Activated naive CD8-positive, alpha-beta T cell treated with anti-CD3 and anti-CD28 coated beads, Interleukin-2, amount 50 U/mL, for 24 hours (primary cell): ENCODE measurements around the gene NDUFB10.
"Not testable (repeated sequence)": the region's sequence is repeated elsewhere in the genome, so short reads cannot be mapped to it uniquely, and the experiment has no call there.

Experiments used
- ATAC-seq: fragments of 150-1000 bp; cut with Tn5 transposase; one replicate; pipeline ENCODE4 v1.10.0; 2021
- DNase-seq: peaks from one replicate; pipeline ENCODE4 v3.0.0; 2021
- H3K27ac Mint-ChIP-seq: one replicate; pipeline ENCODE4 v1.8.0; 2021; ENCODE audit warnings: mild to moderate bottlenecking, mixed read lengths
- H3K27me3 Mint-ChIP-seq: one replicate; pipeline ENCODE4 v1.8.0; 2021; ENCODE audit warnings: mixed read lengths
- H3K36me3 Mint-ChIP-seq: one replicate; pipeline ENCODE4 v1.8.0; 2021; ENCODE audit warnings: low read depth, mixed read lengths
- H3K4me1 Mint-ChIP-seq: one replicate; pipeline ENCODE4 v1.8.0; 2021; ENCODE audit warnings: mixed read lengths
- H3K4me3 Mint-ChIP-seq: one replicate; pipeline ENCODE4 v1.8.0; 2021; ENCODE audit warnings: mild to moderate bottlenecking, moderate library complexity, mixed read lengths
- H3K9me3 Mint-ChIP-seq: one replicate; pipeline ENCODE4 v1.8.0; 2021; ENCODE audit warnings: mixed read lengths

The NDUFB10 gene

DNA sequence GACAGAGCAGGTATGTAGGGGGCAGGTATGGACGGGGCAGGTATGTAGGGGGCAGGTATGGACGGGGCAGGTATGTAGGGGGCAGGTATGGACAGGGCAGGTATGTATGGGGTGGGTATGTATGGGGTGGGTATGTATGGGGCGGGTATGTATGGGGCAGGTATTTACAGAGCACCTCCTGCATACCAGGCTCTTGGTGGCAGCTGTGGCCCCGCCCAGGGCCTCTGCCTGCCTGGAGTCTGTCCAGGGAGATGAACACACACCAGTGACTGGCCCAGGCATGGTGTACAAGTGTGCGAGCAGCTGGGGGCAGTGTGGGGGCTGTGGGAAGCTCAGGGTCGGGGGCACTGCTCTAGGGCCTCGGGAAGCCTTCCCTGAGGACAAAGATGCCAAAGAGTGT, 9.3 kb upstream of the NDUFB10 start:
- peaks cover 3% of the 10 kb centered on the region for H3K4me1 Mint-ChIP-seq
- H3K27ac Mint-ChIP-seq: no peak overlapping the region
- DNase-seq (no peak), ATAC-seq (no peak)
- no peaks in the 10 kb centered on the region for H3K27me3 Mint-ChIP-seq
- H3K9me3 Mint-ChIP-seq: no peaks in the 10 kb centered on the region
- no peaks in the 10 kb centered on the region for H3K36me3 Mint-ChIP-seq
- H3K4me3 Mint-ChIP-seq: no peak overlapping the region

DNA sequence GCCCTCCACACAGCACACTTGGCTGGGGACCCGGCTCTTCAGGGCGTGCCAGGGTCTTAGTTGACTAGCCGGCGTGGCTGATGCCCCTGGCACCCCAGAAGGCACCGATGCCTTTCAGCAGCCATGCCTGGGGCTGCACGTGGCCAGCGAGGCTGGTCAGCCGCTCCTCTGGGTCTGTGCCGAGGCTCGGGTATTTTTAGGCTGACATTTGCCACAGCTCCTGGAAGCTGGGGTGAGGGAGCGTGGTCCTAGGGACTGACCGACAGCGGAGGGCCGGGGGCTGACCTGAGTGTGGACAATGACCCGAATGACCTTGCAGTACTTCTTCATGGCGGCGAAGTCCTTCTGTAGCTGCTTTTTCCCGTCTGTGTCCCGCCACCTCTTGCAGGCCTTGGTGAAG, 8.8 kb upstream of the NDUFB10 start:
- no peak overlapping the region for H3K4me3 Mint-ChIP-seq
- H3K27me3 Mint-ChIP-seq: no peaks in the 10 kb centered on the region
- H3K9me3 Mint-ChIP-seq: no peaks in the 10 kb centered on the region
- ATAC-seq (no peak), DNase-seq (no peak)
- H3K4me1 Mint-ChIP-seq: peaks cover 3% of the 10 kb centered on the region
- H3K36me3 Mint-ChIP-seq: no peaks in the 10 kb centered on the region
- H3K27ac Mint-ChIP-seq: no peak overlapping the region

DNA sequence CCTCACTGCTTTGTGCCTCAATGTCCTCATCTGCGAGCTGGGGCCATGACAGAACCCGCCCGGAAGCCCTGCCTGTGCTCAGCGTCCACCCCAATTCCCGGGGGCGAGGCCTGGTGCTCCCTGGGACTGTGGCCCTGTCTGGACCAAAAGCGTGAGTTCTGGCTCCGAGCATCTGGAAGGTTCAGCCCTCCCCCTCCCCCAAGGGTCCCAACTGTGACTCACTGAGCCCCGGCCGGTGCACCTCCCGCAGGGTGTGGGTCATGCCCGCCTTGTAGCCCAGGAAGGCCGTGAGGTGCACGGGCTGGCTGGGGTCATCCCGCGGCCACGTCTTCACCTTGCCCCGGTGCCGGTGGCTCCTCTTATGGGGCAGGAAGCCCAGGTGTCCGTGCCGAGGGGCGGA, 5.6 kb upstream of the NDUFB10 start:
- Mint-ChIP-seq H3K27me3 (no peaks in the 10 kb centered on the region), H3K36me3 (no peaks in the 10 kb centered on the region), H3K9me3 (no peaks in the 10 kb centered on the region), H3K4me1 (peaks cover 3% of the 10 kb centered on the region), H3K4me3 (no peak overlapping the region), H3K27ac (no peak overlapping the region)
- DNase-seq: no peak
- no peak for ATAC-seq

DNA sequence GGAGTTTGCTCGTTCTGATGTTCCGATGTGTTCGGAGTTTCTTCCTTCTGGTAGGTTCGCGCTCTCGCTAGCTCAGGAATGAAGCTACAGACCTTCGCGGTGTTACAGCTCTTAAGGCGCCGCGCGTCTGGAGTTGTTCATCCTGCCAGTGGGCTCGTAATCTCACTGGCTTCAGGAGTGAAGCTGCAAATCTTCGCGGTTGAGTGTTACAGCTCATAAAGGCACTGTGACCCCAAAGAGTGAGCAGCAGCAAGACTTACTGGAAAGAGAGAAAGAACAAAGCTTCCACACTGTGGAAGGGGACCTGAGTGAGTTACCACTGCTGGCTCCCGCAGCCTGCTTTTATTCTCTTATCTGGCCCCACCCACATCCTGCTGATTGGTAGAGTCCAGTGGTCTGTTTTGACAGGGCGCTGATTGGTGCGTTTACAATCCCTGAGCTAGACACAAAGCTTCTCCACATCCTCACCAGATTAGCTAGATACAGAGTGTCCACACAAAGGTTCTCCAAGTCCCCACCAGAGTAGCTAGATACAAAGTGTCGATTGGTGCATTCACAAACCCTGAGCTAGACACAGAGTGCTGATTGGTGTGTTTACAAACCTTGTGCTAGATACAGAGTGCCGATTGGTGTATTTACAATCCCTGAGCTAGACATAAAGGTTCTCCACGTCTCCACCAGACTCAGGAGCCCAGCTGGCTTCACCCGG, 1.8 kb upstream of the NDUFB10 start:
- not testable (repeated sequence) for H3K27ac Mint-ChIP-seq, ATAC-seq, H3K9me3 Mint-ChIP-seq, H3K27me3 Mint-ChIP-seq, H3K4me3 Mint-ChIP-seq
- Mint-ChIP-seq H3K4me1 (peaks cover 28% of the 10 kb centered on the region), H3K36me3 (peaks cover 25% of the 10 kb centered on the region)
- peak; percentile 1 for DNase-seq

DNA sequence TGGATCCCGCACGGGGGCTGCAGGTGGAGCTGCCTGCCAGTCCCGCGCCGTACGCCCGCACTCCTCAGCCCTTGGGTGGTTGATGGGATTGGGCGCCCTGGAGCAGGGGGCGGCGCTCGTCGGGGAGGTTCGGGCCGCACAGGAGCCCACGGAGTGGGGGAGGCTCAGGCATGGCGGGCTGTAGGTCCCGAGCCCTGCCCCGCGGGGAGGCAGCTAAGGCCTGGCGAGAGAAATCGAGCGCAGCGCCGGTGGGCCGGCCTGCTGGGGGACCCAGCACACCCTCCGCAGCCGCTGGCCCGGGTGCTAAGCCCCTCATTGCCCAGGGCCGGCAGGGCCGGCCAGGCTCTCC, 1.2 kb upstream of the NDUFB10 start:
- not testable (repeated sequence) for ATAC-seq, H3K9me3 Mint-ChIP-seq, H3K4me3 Mint-ChIP-seq, H3K27ac Mint-ChIP-seq, DNase-seq, H3K27me3 Mint-ChIP-seq
- Mint-ChIP-seq H3K36me3 (peaks cover 31% of the 10 kb centered on the region), H3K4me1 (peaks cover 29% of the 10 kb centered on the region)

DNA sequence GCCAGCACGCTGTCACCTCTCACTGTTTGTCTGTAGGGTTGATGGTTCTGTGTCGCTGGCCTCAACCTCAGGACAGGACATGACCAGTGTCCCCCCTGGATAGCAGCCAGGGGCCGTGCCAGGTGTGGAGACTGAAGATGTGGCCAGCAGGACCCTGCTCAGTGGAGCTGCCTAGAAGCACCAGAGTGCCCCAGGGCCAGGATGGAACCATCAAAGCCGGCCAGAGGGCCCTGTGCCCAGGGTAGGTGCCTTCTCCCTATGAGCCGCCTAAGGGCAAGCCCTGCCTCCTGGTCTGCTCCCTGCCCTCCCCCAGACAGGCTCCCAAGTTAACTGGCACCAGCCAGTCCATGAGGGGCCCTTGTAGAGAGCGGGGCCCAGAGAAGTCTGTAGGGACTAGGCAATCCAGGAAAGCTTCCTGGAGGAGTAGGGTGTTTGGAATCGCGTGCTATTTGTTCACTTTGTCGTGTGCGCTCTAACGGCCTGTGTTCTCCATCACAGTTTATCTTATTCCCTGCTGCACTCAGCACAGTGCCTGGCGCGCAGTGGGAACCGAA, 546 bp upstream of the NDUFB10 start:
- DNase-seq (no peak), ATAC-seq (no peak)
- Mint-ChIP-seq H3K27me3 (no peaks in the 10 kb centered on the region), H3K4me1 (peaks cover 33% of the 10 kb centered on the region), H3K4me3 (peak overlapping the region; percentile 100), H3K36me3 (peaks cover 37% of the 10 kb centered on the region), H3K27ac (peak overlapping the region; percentile 100), H3K9me3 (no peaks in the 10 kb centered on the region)

DNA sequence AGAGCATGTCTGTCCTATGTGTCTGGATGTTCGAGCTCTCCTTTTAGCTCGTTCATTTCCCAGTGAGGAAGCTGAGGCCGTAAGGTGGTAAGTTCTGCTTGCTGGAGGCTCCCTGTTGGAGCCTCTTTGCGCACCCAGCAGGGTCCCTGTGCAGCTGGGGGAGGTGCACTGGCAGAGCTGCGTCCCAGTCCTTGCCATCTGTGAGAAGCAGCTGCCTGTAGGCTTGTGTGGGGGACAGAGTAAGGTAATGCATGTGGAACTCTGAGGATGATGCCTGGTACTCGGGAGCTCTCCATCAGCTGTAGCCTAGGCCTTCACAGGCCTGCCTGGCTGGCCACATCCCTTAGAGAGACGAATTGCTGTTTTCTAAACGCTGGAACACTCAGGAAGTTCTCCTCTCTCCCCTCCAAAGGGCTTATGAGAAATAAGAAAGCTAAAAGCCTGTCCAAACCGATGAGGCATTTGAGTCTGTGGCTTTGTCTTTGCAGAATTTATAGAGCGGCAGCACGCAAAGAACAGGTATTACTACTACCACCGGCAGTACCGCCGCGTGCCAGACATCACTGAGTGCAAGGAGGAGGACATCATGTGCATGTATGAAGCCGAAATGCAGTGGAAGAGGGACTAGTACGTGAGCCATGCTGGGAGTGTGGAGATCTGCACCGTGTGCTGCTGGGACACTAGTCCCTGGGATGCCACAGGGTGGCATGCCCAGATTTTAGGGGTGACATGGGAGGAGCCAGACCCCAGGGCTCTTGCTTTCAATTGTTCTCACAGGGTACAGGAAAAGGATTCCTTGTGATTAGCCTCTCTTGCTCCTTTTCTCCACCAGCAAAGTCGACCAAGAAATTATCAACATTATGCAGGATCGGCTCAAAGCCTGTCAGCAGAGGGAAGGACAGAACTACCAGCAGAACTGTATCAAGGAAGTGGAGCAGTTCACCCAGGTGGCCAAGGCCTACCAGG, 1.6 kb downstream of the NDUFB10 start:
- ATAC-seq (peak; percentile 31), DNase-seq (peak; percentile 64)
- Mint-ChIP-seq H3K36me3 (peaks cover 52% of the 10 kb centered on the region), H3K4me3 (peak overlapping the region; percentile 100), H3K27me3 (no peaks in the 10 kb centered on the region), H3K9me3 (no peaks in the 10 kb centered on the region), H3K27ac (peak overlapping the region; percentile 100), H3K4me1 (peaks cover 45% of the 10 kb centered on the region)

DNA sequence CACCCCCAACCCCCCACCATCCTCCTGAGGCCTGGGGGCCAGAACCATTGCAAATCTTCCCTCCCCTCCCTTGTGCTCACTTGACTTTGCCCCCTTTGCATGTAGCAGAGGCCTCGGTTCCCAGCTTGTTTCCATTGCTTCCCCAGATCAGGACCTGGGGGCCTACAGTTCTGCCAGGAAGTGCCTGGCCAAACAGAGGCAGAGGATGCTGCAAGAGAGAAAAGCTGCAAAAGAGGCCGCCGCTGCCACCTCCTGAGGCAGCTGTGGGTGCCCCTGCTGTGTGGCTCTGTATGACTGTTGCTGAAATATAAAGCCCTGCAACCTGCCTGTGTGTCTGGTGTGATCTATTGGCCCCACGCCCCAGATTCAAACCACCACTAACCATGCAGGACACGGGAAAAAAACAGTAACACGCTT, 2.3 kb downstream of the NDUFB10 start:
- peak overlapping the region; percentile 100 for H3K27ac Mint-ChIP-seq
- H3K9me3 Mint-ChIP-seq: no peaks in the 10 kb centered on the region
- H3K27me3 Mint-ChIP-seq: no peaks in the 10 kb centered on the region
- ATAC-seq (no peak), DNase-seq (peak; percentile 38)
- peaks cover 52% of the 10 kb centered on the region for H3K36me3 Mint-ChIP-seq
- H3K4me3 Mint-ChIP-seq: peak overlapping the region; percentile 100
- H3K4me1 Mint-ChIP-seq: peaks cover 45% of the 10 kb centered on the region

DNA sequence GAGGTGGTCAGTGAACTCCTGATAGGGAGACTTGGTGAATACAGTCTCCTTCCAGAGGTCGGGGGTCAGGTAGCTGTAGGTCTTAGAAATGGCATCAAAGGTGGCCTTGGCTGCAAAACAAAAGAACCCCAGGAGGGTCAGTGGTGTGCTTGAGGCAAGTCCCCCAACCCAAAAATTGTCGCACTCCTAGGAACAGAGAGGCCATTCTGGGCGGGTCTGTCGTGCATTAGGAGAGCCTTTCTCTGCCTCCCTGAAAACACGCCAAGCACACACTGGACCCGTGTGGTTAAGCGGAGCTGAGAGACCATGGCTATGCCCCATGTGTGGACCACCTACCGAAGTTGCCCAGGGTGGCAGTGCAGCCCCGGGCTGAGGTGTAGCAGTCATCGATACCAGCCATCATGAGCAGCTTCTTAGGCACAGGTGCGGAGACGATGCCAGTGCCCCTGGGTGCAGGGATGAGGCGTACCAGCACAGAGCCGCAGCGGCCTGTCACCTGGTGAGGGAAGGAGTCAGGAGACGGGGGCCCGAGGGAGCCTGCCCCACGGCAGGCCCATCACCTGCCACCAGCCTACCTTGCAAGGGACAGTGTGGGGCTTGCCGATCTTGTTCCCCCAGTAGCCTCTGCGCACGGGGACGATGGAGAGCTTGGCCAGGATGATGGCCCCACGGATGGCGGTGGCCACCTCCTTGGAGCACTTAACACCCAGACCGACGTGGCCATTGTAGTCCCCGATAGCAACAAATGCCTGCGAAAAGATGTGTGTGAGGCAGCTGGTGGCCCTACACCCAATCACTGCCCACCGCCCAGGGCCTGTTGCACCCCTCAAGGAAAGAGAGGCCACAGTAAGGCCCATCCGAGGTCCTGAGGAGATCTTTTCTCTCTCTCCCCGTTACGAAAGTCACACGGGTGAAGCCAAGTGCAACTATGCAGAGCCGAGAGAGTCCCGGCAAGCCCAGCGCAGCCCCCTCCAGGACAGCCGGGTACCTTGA, 3.1 kb downstream of the NDUFB10 start:
- H3K36me3 Mint-ChIP-seq: peaks cover 52% of the 10 kb centered on the region
- peaks cover 45% of the 10 kb centered on the region for H3K4me1 Mint-ChIP-seq
- peak overlapping the region; percentile 100 for H3K4me3 Mint-ChIP-seq
- not testable (repeated sequence) for ATAC-seq, H3K9me3 Mint-ChIP-seq, H3K27me3 Mint-ChIP-seq
- peak overlapping the region; percentile 100 for H3K27ac Mint-ChIP-seq
- peak; percentile 14 for DNase-seq

DNA sequence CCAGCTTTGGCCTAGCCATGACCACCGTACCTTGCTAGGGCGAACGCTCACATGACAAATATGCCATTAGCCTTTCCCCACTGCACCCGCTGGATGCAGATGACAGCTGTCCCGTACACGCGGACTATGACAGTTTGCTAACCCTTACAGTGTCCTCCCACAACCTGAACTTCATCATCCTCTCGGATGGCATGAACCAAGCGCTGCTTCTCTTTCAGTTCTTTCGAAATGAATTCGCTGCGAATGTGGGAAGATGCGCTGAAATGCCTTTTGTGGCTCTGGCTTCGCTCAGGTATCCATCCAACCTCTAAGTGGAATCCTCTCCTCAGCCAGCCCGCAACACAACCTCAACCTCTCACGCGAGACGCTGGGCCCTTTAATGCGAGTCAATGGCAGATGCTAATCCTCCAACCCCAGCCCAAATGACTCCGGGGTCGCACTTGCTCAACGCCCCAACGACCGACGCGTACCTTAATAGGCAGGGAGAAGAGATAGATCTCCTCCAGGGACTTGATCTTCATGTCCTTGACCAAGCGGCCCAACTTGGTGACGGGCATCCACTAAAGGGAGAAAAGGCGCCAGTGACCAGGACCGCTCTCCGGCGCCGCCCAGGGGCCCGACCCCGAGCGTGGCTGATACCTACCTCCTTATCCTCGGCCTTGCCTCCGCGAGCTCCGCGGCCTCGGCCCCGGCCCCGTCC, 4.6 kb downstream of the NDUFB10 start:
- DNase-seq (no peak), ATAC-seq (no peak)
- Mint-ChIP-seq H3K36me3 (peaks cover 52% of the 10 kb centered on the region), H3K9me3 (no peaks in the 10 kb centered on the region), H3K4me3 (peak overlapping the region; percentile 100), H3K27ac (peak overlapping the region; percentile 100), H3K27me3 (no peaks in the 10 kb centered on the region), H3K4me1 (peaks cover 45% of the 10 kb centered on the region)

DNA sequence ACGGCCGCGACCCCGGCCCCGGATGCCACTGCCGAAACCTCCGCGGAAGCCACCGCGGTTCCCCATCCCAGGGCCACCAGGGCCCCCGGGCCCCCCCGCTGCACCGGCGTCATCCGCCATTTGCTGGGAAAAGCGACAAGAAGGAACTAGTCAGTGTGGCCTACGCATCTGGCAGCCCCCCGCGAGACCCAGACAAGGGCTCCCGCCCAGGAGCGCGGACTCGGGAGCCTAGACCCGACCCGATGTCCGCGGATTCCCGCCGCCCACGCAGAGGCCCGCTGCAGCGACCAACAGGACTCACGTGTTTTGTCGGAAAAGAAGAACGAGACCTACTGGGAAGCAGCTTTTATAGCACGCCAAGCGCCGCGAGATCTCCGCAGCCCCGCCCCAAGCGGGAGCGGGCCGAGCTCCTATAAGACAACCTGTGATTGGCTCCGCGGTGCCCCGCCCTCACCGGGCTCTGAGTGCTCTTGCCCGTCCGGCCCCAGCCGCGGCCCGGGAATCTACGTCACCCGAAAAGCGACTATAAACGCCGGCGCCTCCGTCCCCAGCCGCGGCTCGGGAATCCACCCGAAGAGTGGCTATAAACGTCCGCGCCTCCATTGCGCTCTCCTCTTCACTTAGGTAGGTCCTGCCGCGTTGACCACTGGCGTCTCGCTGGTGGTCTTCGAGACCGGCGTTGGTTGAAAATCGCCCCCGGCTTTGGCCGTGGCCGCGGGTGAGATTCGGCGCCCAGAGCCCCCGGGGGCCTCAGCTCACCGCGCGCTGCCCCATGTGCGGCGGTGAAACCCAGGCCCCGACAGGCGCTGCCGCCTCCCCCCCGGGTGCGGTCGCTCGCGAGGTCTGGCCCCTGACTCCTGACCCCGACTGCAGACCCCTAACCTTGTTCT, 5.4 kb downstream of the NDUFB10 start, which contains the start of gene RPS2:
TSS of gene RPS2 (minus strand) at position 321 of the 890 bp plus-strand sequence. CDS start at position 120, 201 bp downstream.
- Mint-ChIP-seq H3K27me3 (no peaks in the 10 kb centered on the region), H3K27ac (peak within 1 kb of the TSS; percentile 100), H3K4me3 (peak within 1 kb of the TSS; percentile 100), H3K36me3 (peaks cover 52% of the 10 kb centered on the region), H3K4me1 (peaks cover 42% of the 10 kb centered on the region), H3K9me3 (no peaks in the 10 kb centered on the region)
- DNase-seq: peak; percentile 99
- ATAC-seq: peak; percentile 78

DNA sequence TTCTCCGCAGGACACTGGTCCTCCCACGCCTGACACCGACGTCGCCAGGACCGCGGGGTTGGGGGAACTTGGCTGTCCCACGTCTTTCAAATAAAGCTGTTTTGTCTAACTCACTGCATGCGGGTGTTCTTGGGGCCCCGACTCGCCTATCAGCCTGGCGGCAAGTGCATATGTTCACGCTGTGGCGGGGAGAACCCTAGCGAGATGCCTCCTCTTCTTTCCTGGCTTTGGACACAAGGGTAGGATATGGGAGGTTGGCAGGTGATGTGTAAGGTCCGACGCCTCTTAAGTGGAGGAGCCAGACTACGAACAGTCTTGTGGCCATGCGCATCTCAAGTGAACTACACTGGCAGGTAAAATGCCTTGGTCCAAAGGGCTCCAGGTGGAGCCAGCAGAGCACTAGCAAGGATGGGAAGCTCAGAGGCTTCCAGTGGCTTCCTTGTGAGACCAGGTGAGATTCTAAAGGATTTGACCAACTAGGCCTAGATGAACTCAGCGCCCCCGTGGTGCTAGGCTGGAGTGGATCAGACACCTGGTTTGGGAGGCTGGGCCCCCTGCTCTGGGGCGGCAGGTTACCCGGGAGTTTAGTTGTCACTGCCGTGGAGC, 6.2 kb downstream of the NDUFB10 start:
- no peak for ATAC-seq
- Mint-ChIP-seq H3K4me1 (peaks cover 37% of the 10 kb centered on the region), H3K27me3 (no peaks in the 10 kb centered on the region), H3K27ac (peak overlapping the region; percentile 100), H3K4me3 (peak overlapping the region; percentile 100), H3K9me3 (no peaks in the 10 kb centered on the region), H3K36me3 (peaks cover 46% of the 10 kb centered on the region)
- no peak for DNase-seq
